GM19035 (cell line): Measurements from ENCODE around the gene BDNF.

Source experiments
- ATAC-seq: cut with Tn5 transposase; IDR thresholded peaks from one replicate; pipeline ENCODE4 v1.9.1; 2021; ENCODE audit not compliant: unreplicated experiment

Gene BDNF

GRCh38 chr11:27626938-27627586 is 73.2 kb downstream of the BDNF start:
- no peak for ATAC-seq

GRCh38 chr11:27626269-27626937 is 73.9 kb downstream of the BDNF start:
- ATAC-seq, result no peak

- ATAC-seq, result no peak
These were observed 74.8 kb downstream of the BDNF start for GRCh38 chr11:27625347-27625912.

GRCh38 chr11:27623945-27624523 is 76.2 kb downstream of the BDNF start:
- ATAC-seq, result no peak

- ATAC-seq, result no peak
These were observed 77.5 kb downstream of the BDNF start for GRCh38 chr11:27622541-27623300.

GRCh38 chr11:27621405-27622161 is 78.7 kb downstream of the BDNF start:
- no peak for ATAC-seq

GRCh38 chr11:27619763-27620335 is 80.4 kb downstream of the BDNF start:
- no peak for ATAC-seq

GRCh38 chr11:27619039-27619574 is 81.1 kb downstream of the BDNF start:
- ATAC-seq, result no peak

GRCh38 chr11:27618281-27618915 is 81.9 kb downstream of the BDNF start:
- no peak for ATAC-seq

GRCh38 chr11:27616711-27617110 is 83.5 kb downstream of the BDNF start:
- no peak for ATAC-seq

GRCh38 chr11:27615833-27616232 is 84.4 kb downstream of the BDNF start:
- ATAC-seq, result no peak

GRCh38 chr11:27614092-27614491 is 86.2 kb downstream of the BDNF start:
- ATAC-seq, result no peak

GRCh38 chr11:27612932-27613880 is 87.0 kb downstream of the BDNF start:
- ATAC-seq, result no peak

GRCh38 chr11:27611947-27612455 is 88.3 kb downstream of the BDNF start:
- ATAC-seq, result no peak

- no peak for ATAC-seq
These were observed 88.9 kb downstream of the BDNF start for GRCh38 chr11:27611390-27611789.

GRCh38 chr11:27610946-27611345 is 89.3 kb downstream of the BDNF start:
- ATAC-seq, result no peak

GRCh38 chr11:27610280-27610679 is 90.0 kb downstream of the BDNF start:
- ATAC-seq, result no peak

- no peak for ATAC-seq
These were observed 91.3 kb downstream of the BDNF start for GRCh38 chr11:27608951-27609350.
